K562 (cell line): ENCODE results near the gene RNF223. TPM values are rescaled to one million over a fixed set of nuclear protein-coding genes. Genes with fewer than 3 reads are reported as not detected.

ENCODE experiments used
- ATAC-seq: fragments of 200-7000 bp; cut with Tn5 transposase; 3 replicates; pipeline ENCODE4 v1.9.1; 2020; ENCODE audit warnings: moderate library complexity
- BruUV-seq: library from RNA; stranded (reverse); fragments of 400-500 nt; replicated peaks from 2 replicates; lab custom pipeline; 2021; lab: Mats Ljungman, UMichigan
- CTCF ChIA-PET: fragments of 300-600 bp; formaldehyde crosslinking; extraction: SDS; loops from one replicate; lab custom pipeline; 2021; ENCODE audit warnings: low intra/inter-chr PET ratio; lab: Yijun Ruan, JAX
- POLR2A ChIA-PET: fragments of 300-600, 350-650 bp; sonication (Branson Sonifier 250); formaldehyde crosslinking; extraction: SDS; loops from one replicate; lab custom pipeline; 2021; ENCODE audit warnings: antibody characterized with exemption, inconsistent platforms; lab: Yijun Ruan, JAX
- DNase-seq, 4 experiments: peaks; one replicate each; pipeline versions ENCODE4 v3.0.0 to v3.0.0-alpha.2; 2011 to 2018; ENCODE audit warnings: low spot score in 3 of 4, mixed read lengths in 3 of 4; ENCODE audit errors: extremely low read depth in 1 of 4
- FAIRE-seq: peaks from 2 replicates; lab custom pipeline; 2011; peaks lifted over from hg19 to GRCh38; lab: Jason Lieb, UNC
- H2AFZ ChIP-seq: 2 replicates; pipeline ENCODE4 v1.6.0; 2011; ENCODE audit warnings: low read depth, low read length, control low read depth, inconsistent platforms
- H3K27ac ChIP-seq: fragments of 200-600 bp; 3 replicates; pipeline ENCODE4 v1.8.0; 2011; ENCODE audit warnings: low read depth, mild to moderate bottlenecking, control low read depth, inconsistent platforms, low read length, moderate library complexity, mixed read lengths; ENCODE audit errors: extremely low read depth
- H3K27me3 ChIP-seq, 2 experiments: fragments of 300-600 bp in 1 of 2; 2 replicates in 1 of 2; 3 replicates in 1 of 2; pipeline versions ENCODE4 v1.6.0 to v1.8.0; 2011; ENCODE audit warnings: inconsistent platforms in 2 of 2, low read length in 2 of 2, mild to moderate bottlenecking in 1 of 2, mixed read lengths in 1 of 2, moderate library complexity in 1 of 2; ENCODE audit not compliant: control insufficient read depth in 2 of 2, insufficient read depth in 2 of 2
- H3K36me3 ChIP-seq: fragments of 300-600 bp; 3 replicates; pipeline ENCODE4 v1.8.0; 2011; ENCODE audit warnings: mild to moderate bottlenecking, low read length, inconsistent platforms; ENCODE audit not compliant: control insufficient read depth, insufficient read depth
- H3K4me1 ChIP-seq, 2 experiments: fragments of 200-600 bp in 1 of 2; replicated peaks in 1 of 2; 2 replicates in 1 of 2; 3 replicates in 1 of 2; pipeline versions ENCODE4 v1.5.1 to v1.8.0; 2011; ENCODE audit warnings: inconsistent platforms in 2 of 2, low read length in 2 of 2, mild to moderate bottlenecking in 1 of 2, mixed read lengths in 1 of 2, moderate library complexity in 1 of 2; ENCODE audit not compliant: control insufficient read depth in 2 of 2, insufficient read depth in 2 of 2
- H3K4me2 ChIP-seq: 2 replicates; pipeline ENCODE4 v1.6.1; 2011; ENCODE audit warnings: low read length, control low read depth, inconsistent platforms, mixed read lengths; ENCODE audit not compliant: insufficient read depth
- H3K4me3 ChIP-seq: fragments of 200-600 bp; sonication (generic), shearing (Covaris generic); 2 replicates; pipeline ENCODE4 v1.5.1; 2016; ENCODE audit warnings: control low read depth, inconsistent platforms
- H3K79me2 ChIP-seq: fragments of 200-600 bp; 3 replicates; pipeline ENCODE4 v1.8.0; 2011; ENCODE audit warnings: low read length, inconsistent platforms; ENCODE audit not compliant: control insufficient read depth, insufficient read depth
- H3K9ac ChIP-seq, 2 experiments: 2 replicates each; pipeline versions ENCODE4 v1.6.0 to v1.6.1; 2011; ENCODE audit warnings: low read depth in 2 of 2, low read length in 2 of 2, control low read depth in 1 of 2, inconsistent platforms in 1 of 2, mild to moderate bottlenecking in 1 of 2, mixed read lengths in 1 of 2; ENCODE audit not compliant: insufficient read depth in 1 of 2
- H3K9me1 ChIP-seq: one replicate; pipeline ENCODE4 v1.6.0; 2011; ENCODE audit warnings: inconsistent platforms, mild to moderate bottlenecking, low read length, moderate library complexity; ENCODE audit not compliant: control insufficient read depth, insufficient read depth
- H3K9me3 ChIP-seq: replicated peaks from 2 replicates; pipeline ENCODE4 v1.5.1; 2011; ENCODE audit warnings: low read depth, low read length, inconsistent platforms; ENCODE audit not compliant: control insufficient read depth, insufficient read depth
- H4K20me1 ChIP-seq: replicated peaks from 2 replicates; pipeline ENCODE4 v1.6.1; 2011; ENCODE audit warnings: low read length, inconsistent platforms, mixed read lengths; ENCODE audit not compliant: control insufficient read depth, insufficient read depth
- RCOR1 ChIP-seq, 2 experiments: IDR thresholded peaks; 2 replicates each; pipeline ENCODE4 v1.6.1; 2012; ENCODE audit warnings: low read depth in 2 of 2, low read length in 2 of 2, borderline replicate concordance in 1 of 2, improper control_type of control experiment in 1 of 2
- ZNF740 ChIP-seq, 3 experiments: fragments of 200-800 bp in 1 of 3; sonication (Bioruptor generic) in 1 of 3; sonication (generic) in 1 of 3; formaldehyde crosslinking in 1 of 3; IDR thresholded peaks; 2 replicates each; pipeline versions ENCODE4 v1.6.1 to v1.8.0; 2016 to 2022; ENCODE audit warnings: mild to moderate bottlenecking in 2 of 3, missing compliant biosample characterization in 2 of 3, missing genetic modification characterization in 2 of 3, missing genetic modification reagents in 1 of 3
- WGBS: fragments of 100-300 bp; shearing (Covaris generic); methylation state at CpG from one replicate; pipeline ENCODE4 v1.1.6; 2016; ENCODE audit warnings: low coverage, mixed read lengths; ENCODE audit not compliant: insufficient coverage; ENCODE audit errors: missing lambda C conversion rate; 5-methylcytosine and 5-hydroxymethylcytosine counted together
- in situ Hi-C: fragments of 300-500 bp; cut with MboI; formaldehyde crosslinking; loops from 4 replicates; pipeline ENCODE4 v1.15.0; 2018; ENCODE audit warnings: inconsistent platforms, mixed read lengths
- intact Hi-C: fragments of 100-400 bp; cut with micrococcal nuclease; formaldehyde crosslinking; loops from 2 replicates; pipeline ENCODE4 v1.14.2; 2022
- polyA plus RNA-seq, 8 experiments: library from polyadenylated mRNA; depleted of rRNA in 4 of 8; stranded (reverse) in 5 of 8; unstranded in 3 of 8; fragments of >200 nt; fragmentation: Nextera tagmentation in 2 of 8; fragmentation: Illumina TruSeq in 1 of 8; extraction: Ambion mirVana in 2 of 8; extraction: Trizol in 1 of 8; gene quantifications; 2 replicates each; pipeline versions ENCODE4 v1.2.1 to v1.2.3, GENCODE V29; 2011 to 2014; ENCODE audit warnings: inconsistent platforms in 1 of 8, missing spikeins in 1 of 8
- total RNA-seq, 7 experiments: library from RNA; depleted of rRNA in 6 of 7; stranded (reverse); fragments of >200 nt in 6 of 7; fragmentation: Illumina TruSeq in 2 of 7; extraction: Trizol in 2 of 7; gene quantifications; 2 replicates each; pipeline versions ENCODE4 v1.2.1 to v1.2.3, GENCODE V29; 2011 to 2021; ENCODE audit warnings: low replicate concordance in 1 of 7

RNF223 gene
- total and polyA plus RNA-seq, 9 of the 15 experiments (the other 6 are each of a cell fraction or from before 2014, with no cell fraction given), result 0.04 to 0.32 TPM; not detected in 7

- H3K4me3 ChIP-seq, result no peak overlapping the region
- WGBS, result 88% methylated on average over 5 of the region's 10 CpGs
- ATAC-seq (no peak), DNase-seq (no peak), FAIRE-seq (no peak)
- TF ChIP-seq ZNF740 (CRISPR knock-in tag; IDR thresholded peaks at IDR 0.05) (peak; percentile 59; the same call in 1 of the 2 replicates), ZNF740 (tag; IDR thresholded peaks at IDR 0.05) (no peak), RCOR1 (IDR thresholded peaks at IDR 0.05; ENCODE audit: borderline replicate concordance in 1 of 2, low read depth in 2 of 2, low read length in 2 of 2) (no peak)
- H3K9ac ChIP-seq, result no peak overlapping the region
- intact Hi-C loops, result no loop called here
- no TSS peak for BruUV-seq
- no peaks in the 10 kb centered on the region for H3K27me3 ChIP-seq
- H4K20me1 ChIP-seq, result peaks cover 22% of the 10 kb centered on the region
- peaks cover 58% of the 10 kb centered on the region; the same call in 2 of the 3 replicates for H3K36me3 ChIP-seq
- H3K9me1 ChIP-seq, result peaks cover 12% of the 10 kb centered on the region
- H3K4me2 ChIP-seq, result no peak overlapping the region
- no peak overlapping the region for H3K27ac ChIP-seq
- POLR2A ChIA-PET, result interaction anchor here (0.7 kb wide), 1 partner anchor 59 kb away, joined by 3 read pairs; the partner anchor contains the start of gene PLEKHN1
- no peak overlapping the region for H2AFZ ChIP-seq
- H3K79me2 ChIP-seq, result peaks cover 34% of the 10 kb centered on the region
- peaks cover 29 to 73% of the 10 kb centered on the region in 2 experiments for H3K4me1 ChIP-seq
- no peaks in the 10 kb centered on the region for H3K9me3 ChIP-seq
- in situ Hi-C loops, result no loop called here
- CTCF ChIA-PET, result interaction anchor here (1.2 kb wide), 1 partner anchor 42 kb away, joined by 7 read pairs; no protein-coding TSS in a partner anchor
Measured at GRCh38 chr1:1025730-1026129, 48.4 kb downstream of the RNF223 start.
